Spleen (tissue), 3 donors: Measurements from ENCODE around the gene RALGDS.

Source experiments
- POLR2A ChIP-seq, 3 donors: fragments of 450-650 bp; IDR thresholded peaks; one replicate each; pipeline ENCODE4 v1.5.1; 2017; ENCODE audit warnings: antibody characterized with exemption in 3 of 3, mild to moderate bottlenecking in 1 of 3
- POLR2AphosphoS5 ChIP-seq, 3 donors: sonication (generic); formaldehyde crosslinking; IDR thresholded peaks; one replicate each; pipeline ENCODE4 v1.5.1; 2017; ENCODE audit warnings: antibody characterized with exemption in 3 of 3

- TF ChIP-seq POLR2AphosphoS5 (IDR thresholded peaks at IDR 0.05), result peak; percentile 36 to 74 (median 54)
- peak in 1 of 3 donors; percentile 55 for TF ChIP-seq POLR2A (IDR thresholded peaks at IDR 0.05)
These were observed 1.8 kb downstream of the RALGDS start for GRCh38 chr9:133119103-133119845.
